ENCODE results near the gene MAP4K4. TPM values are rescaled to one million over a fixed set of nuclear protein-coding genes. Genes with fewer than 3 reads are reported as not detected.

The MAP4K4 gene
- total and polyA plus RNA-seq, 2 experiments from 2014 or later = 59.1 to 84.4 TPM

GRCh38 chr2:101723371-101724124, 26.0 kb downstream of the MAP4K4 start:
- Histone ChIP-seq H3K4me3 (no peak overlapping the region), H3K79me2 (peaks cover 100% of the 10 kb centered on the region), H3K36me3 (replicated peaks; ENCODE audit: insufficient read depth, low read depth) (no peaks in the 10 kb centered on the region), H2AFZ (no peak overlapping the region), H4K20me1 (ENCODE audit: insufficient read depth, poor library complexity, severe bottlenecking) (peaks cover 98% of the 10 kb centered on the region), H3K9me3 (ENCODE audit: low read depth) (no peaks in the 10 kb centered on the region), H3K27me3 (no peaks in the 10 kb centered on the region), H3K4me2 (no peak overlapping the region), H3K4me1 (ENCODE audit: insufficient read depth) (no peaks in the 10 kb centered on the region), H3K27ac (no peak overlapping the region), H3K9me2 (replicated peaks; ENCODE audit: insufficient read depth) (no peaks in the 10 kb centered on the region)
- no peak for TF ChIP-seq CTCF (IDR thresholded peaks at IDR 0.05; ENCODE audit: poor library complexity)
- no peak for TF ChIP-seq EZH2 (IDR thresholded peaks at IDR 0.05; ENCODE audit: borderline replicate concordance)
- no peak for TF ChIP-seq EZH2phosphoT487 (IDR thresholded peaks at IDR 0.05; ENCODE audit: low read depth, severe bottlenecking, unreplicated experiment)
- WGBS (ENCODE audit: low lambda C conversion rate, missing lambda C conversion rate) = 69% methylated on average over 4 of the region's 4 CpGs
- DNase-seq (ENCODE audit: low spot score) = no peak

- Histone ChIP-seq H3K4me2 (no peak overlapping the region), H3K79me2 (peaks cover 100% of the 10 kb centered on the region), H3K27ac (no peak overlapping the region)
Measured at GRCh38 chr2:101724125-101724474, 26.6 kb downstream of the MAP4K4 start.

GRCh38 chr2:101725038-101725437, 27.5 kb downstream of the MAP4K4 start:
- Histone ChIP-seq H3K4me1 (ENCODE audit: insufficient read depth) (no peaks in the 10 kb centered on the region), H2AFZ (no peak overlapping the region), H3K36me3 (replicated peaks; ENCODE audit: insufficient read depth, low read depth) (no peaks in the 10 kb centered on the region), H3K9me2 (replicated peaks; ENCODE audit: insufficient read depth) (no peaks in the 10 kb centered on the region), H3K9me3 (ENCODE audit: low read depth) (no peaks in the 10 kb centered on the region), H4K20me1 (ENCODE audit: insufficient read depth, poor library complexity, severe bottlenecking) (peaks cover 95% of the 10 kb centered on the region), H3K27me3 (no peaks in the 10 kb centered on the region), H3K79me2 (peaks cover 100% of the 10 kb centered on the region), H3K4me2 (no peak overlapping the region), H3K27ac (no peak overlapping the region), H3K4me3 (no peak overlapping the region)
- WGBS (ENCODE audit: low lambda C conversion rate, missing lambda C conversion rate) = 95% methylated on average over 3 of the region's 3 CpGs
- DNase-seq (ENCODE audit: low spot score) = no peak
- no peak for TF ChIP-seq EZH2phosphoT487 (IDR thresholded peaks at IDR 0.05; ENCODE audit: low read depth, severe bottlenecking, unreplicated experiment)
- no peak for TF ChIP-seq CTCF (IDR thresholded peaks at IDR 0.05; ENCODE audit: poor library complexity)
- no peak for TF ChIP-seq EZH2 (IDR thresholded peaks at IDR 0.05; ENCODE audit: borderline replicate concordance)

More at GRCh38 chr2:101724125-101724474, 26.6 kb downstream of the MAP4K4 start:
- WGBS (ENCODE audit: low lambda C conversion rate, missing lambda C conversion rate) = 27% methylated on average over 3 of the region's 3 CpGs
- DNase-seq (ENCODE audit: low spot score) = no peak
- TF ChIP-seq EZH2 (IDR thresholded peaks at IDR 0.05; ENCODE audit: borderline replicate concordance) = no peak
- Histone ChIP-seq H3K4me3 (no peak overlapping the region), H2AFZ (no peak overlapping the region), H3K9me2 (replicated peaks; ENCODE audit: insufficient read depth) (no peaks in the 10 kb centered on the region), H3K27me3 (no peaks in the 10 kb centered on the region), H4K20me1 (ENCODE audit: insufficient read depth, poor library complexity, severe bottlenecking) (peaks cover 96% of the 10 kb centered on the region), H3K9me3 (ENCODE audit: low read depth) (no peaks in the 10 kb centered on the region), H3K36me3 (replicated peaks; ENCODE audit: insufficient read depth, low read depth) (no peaks in the 10 kb centered on the region), H3K4me1 (ENCODE audit: insufficient read depth) (no peaks in the 10 kb centered on the region)

- no peaks in the 10 kb centered on the region for H3K4me1 ChIP-seq (ENCODE audit: insufficient read depth)
Measured at GRCh38 chr2:101725515-101726192, 28.1 kb downstream of the MAP4K4 start.

More at GRCh38 chr2:101725515-101726192, 28.1 kb downstream of the MAP4K4 start:
- no peaks in the 10 kb centered on the region for H3K9me3 ChIP-seq (ENCODE audit: low read depth)
- DNase-seq (ENCODE audit: low spot score) = no peak
- H3K79me2 ChIP-seq = peaks cover 100% of the 10 kb centered on the region
- no peaks in the 10 kb centered on the region for H3K36me3 ChIP-seq (replicated peaks; ENCODE audit: insufficient read depth, low read depth)
- no peaks in the 10 kb centered on the region for H3K9me2 ChIP-seq (replicated peaks; ENCODE audit: insufficient read depth)
- 80% methylated on average over 5 of the region's 5 CpGs for WGBS (ENCODE audit: low lambda C conversion rate, missing lambda C conversion rate)
- H3K4me3 ChIP-seq = no peak overlapping the region
- H3K4me2 ChIP-seq = no peak overlapping the region
- H3K27me3 ChIP-seq = no peaks in the 10 kb centered on the region
- H4K20me1 ChIP-seq (ENCODE audit: insufficient read depth, poor library complexity, severe bottlenecking) = peaks cover 97% of the 10 kb centered on the region
- no peak overlapping the region for H2AFZ ChIP-seq
- H3K27ac ChIP-seq = no peak overlapping the region
- TF ChIP-seq EZH2phosphoT487 (IDR thresholded peaks at IDR 0.05; ENCODE audit: low read depth, severe bottlenecking, unreplicated experiment) = no peak
- peak; percentile 10 for TF ChIP-seq CTCF (IDR thresholded peaks at IDR 0.05; ENCODE audit: poor library complexity)
